Adrenal gland (tissue), 12 donors: ENCODE measurements around the gene NELFA. TPM values are rescaled to one million over a fixed set of nuclear protein-coding genes. Genes with fewer than 3 reads are reported as not detected.

Experiments used
- DNase-seq, 7 donors: peaks; one replicate each; pipeline ENCODE4 v3.0.0-alpha.2; 2019 to 2020
- H3K27ac ChIP-seq, 5 donors: fragments of 200-600 bp; sonication (generic) in 4 of 5; 1 replicate in 3 of 5; 2 replicates in 2 of 5; pipeline versions ENCODE4 v1.5.1 to v1.8.0; 2016 to 2020; ENCODE audit warnings: mild to moderate bottlenecking in 1 of 5
- H3K27me3 ChIP-seq: fragments of 200-600 bp; 2 replicates; pipeline ENCODE4 v1.8.0; 2021
- H3K36me3 ChIP-seq, 2 donors: fragments of 200-600 bp; replicated peaks in 1 of 2; 1 replicate in 1 of 2; 2 replicates in 1 of 2; pipeline versions ENCODE4 v1.5.1 to v1.8.0; 2018 to 2022
- H3K4me1 ChIP-seq, 2 donors: fragments of 200-600 bp; replicated peaks in 1 of 2; 1 replicate in 1 of 2; 2 replicates in 1 of 2; pipeline versions ENCODE4 v1.5.1 to v1.8.0; 2018 to 2021
- H3K4me3 ChIP-seq, 4 donors: fragments of 200-600 bp; sonication (generic) in 3 of 4; one replicate each; pipeline ENCODE4 v1.5.1; 2016 to 2018
- H3K9me3 ChIP-seq, 3 donors: fragments of 200-600 bp; sonication (generic) in 1 of 3; replicated peaks in 1 of 3; 1 replicate in 2 of 3; 2 replicates in 1 of 3; pipeline versions ENCODE4 v1.5.1 to v1.8.0; 2016 to 2021
- POLR2A ChIP-seq, 2 donors: fragments of 450-650 bp; IDR thresholded peaks; one replicate each; pipeline ENCODE4 v1.6.1; 2017; ENCODE audit warnings: antibody characterized with exemption in 2 of 2, mild to moderate bottlenecking in 2 of 2, moderate library complexity in 1 of 2
- WGBS, 4 donors: extraction: QIAGEN DNeasy Blood & Tissue Kit in 2 of 4; methylation state at CpG; one replicate each; pipeline versions ENCODE4 v1.1.5 to v1.1.7; 2013 to 2017; 5-methylcytosine and 5-hydroxymethylcytosine counted together
- intact Hi-C, 2 donors: fragments of 100-400 bp; cut with DNase I; formaldehyde crosslinking; loops; one replicate each; pipeline versions ENCODE4 v1.14.1 to v1.15.0; 2022 to 2023
- polyA plus RNA-seq, 3 donors: library from polyadenylated mRNA; stranded (reverse); fragments of 200-250 nt in 2 of 3; fragments of 350-450 nt in 1 of 3; fragmentation: Illumina TruSeq in 1 of 3; extraction: RNeasy Lipid Tissue Mini Kit (QIAGEN cat#74804) in 1 of 3; gene quantifications; one replicate each; pipeline ENCODE4 v1.2.3, GENCODE V29; 2013 to 2014
- total RNA-seq, 9 donors: library from RNA; depleted of rRNA in 4 of 9; stranded (reverse); fragments of >200 nt in 4 of 9; fragments of 120-200 nt in 1 of 9; fragmentation: NEBNext Ultra II Directional in 1 of 9; extraction: Animal tissue kit (Norgen Biotek cat#: 25700) in 1 of 9; gene quantifications; one replicate each; pipeline versions ENCODE4 v1.1.0 to v1.2.4, GENCODE V29; 2013 to 2023
- TF ChIP-seq, protein P1 (sequence below), 6 experiments: fragments of 450-650 bp in 4 of 6; fragments of 200-600 bp in 2 of 6; sonication (generic) in 1 of 6; IDR thresholded peaks; 1 replicate in 5 of 6; 2 replicates in 1 of 6; pipeline versions ENCODE4 v1.5.1 to v1.8.0; 2016 to 2021; ENCODE audit warnings: antibody characterized with exemption in 6 of 6, mild to moderate bottlenecking in 2 of 6, moderate library complexity in 1 of 6
- donor health status: healthy with polysubstance abuse.
- donor health status: Bipolar disorder and iron deficiency.
- donor health status: DM: yes; HTN: yes; CAD: no.
- donor health status: DM: no; HTN: no; CAD: no.
- donor health status: DM: no; HTN: no; CAD: no.
- donor health status: DM: yes; HTN: yes; CAD: no.

Gene NELFA
- total and polyA plus RNA-seq, 12 donors, result 8.5 to 55.2 (median 25.6) TPM

GRCh38 chr4:1964443-1964842, 44.3 kb downstream of the NELFA start:
- Histone ChIP-seq H3K9me3 (no peaks in the 10 kb centered on the region), H3K36me3 (peaks cover 0 to 19% of the 10 kb centered on the region in 2 donors), H3K27ac (no peak overlapping the region), H3K27me3 (no peaks in the 10 kb centered on the region), H3K4me1 (no peaks in the 10 kb centered on the region), H3K4me3 (no peak overlapping the region)
- intact Hi-C loops, result no loop called here
- no peak for TF ChIP-seq POLR2A (IDR thresholded peaks at IDR 0.05)
- TF ChIP-seq, protein P1, sequence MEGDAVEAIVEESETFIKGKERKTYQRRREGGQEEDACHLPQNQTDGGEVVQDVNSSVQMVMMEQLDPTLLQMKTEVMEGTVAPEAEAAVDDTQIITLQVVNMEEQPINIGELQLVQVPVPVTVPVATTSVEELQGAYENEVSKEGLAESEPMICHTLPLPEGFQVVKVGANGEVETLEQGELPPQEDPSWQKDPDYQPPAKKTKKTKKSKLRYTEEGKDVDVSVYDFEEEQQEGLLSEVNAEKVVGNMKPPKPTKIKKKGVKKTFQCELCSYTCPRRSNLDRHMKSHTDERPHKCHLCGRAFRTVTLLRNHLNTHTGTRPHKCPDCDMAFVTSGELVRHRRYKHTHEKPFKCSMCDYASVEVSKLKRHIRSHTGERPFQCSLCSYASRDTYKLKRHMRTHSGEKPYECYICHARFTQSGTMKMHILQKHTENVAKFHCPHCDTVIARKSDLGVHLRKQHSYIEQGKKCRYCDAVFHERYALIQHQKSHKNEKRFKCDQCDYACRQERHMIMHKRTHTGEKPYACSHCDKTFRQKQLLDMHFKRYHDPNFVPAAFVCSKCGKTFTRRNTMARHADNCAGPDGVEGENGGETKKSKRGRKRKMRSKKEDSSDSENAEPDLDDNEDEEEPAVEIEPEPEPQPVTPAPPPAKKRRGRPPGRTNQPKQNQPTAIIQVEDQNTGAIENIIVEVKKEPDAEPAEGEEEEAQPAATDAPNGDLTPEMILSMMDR (IDR thresholded peaks at IDR 0.05), result no peak
- WGBS, 4 donors, result 78 to 84% (median 83%) methylated on average over 6 of the region's 6 CpGs
- no peak for DNase-seq

DNA sequence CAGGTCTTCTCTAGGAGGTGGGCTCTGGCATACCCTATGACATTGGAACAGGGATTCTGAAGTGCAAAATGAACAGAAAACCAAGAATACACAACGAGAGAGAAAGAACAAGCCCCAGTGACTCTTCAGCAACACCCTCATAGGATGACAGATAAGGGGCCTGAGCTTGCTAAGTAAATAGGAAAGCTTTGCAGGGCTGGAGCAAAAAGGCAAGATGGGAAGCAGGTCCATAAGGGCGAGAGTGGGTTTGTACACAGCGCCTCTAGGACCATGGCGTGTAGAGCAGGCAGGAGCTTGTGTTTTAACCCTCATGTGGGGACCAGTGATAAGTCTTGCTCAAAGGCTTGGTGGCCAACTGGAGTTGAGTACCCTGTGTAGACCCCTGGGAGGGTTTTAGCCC, 45.8 kb downstream of the NELFA start:
- TF ChIP-seq POLR2A (IDR thresholded peaks at IDR 0.05), result no peak
- TF ChIP-seq, protein P1 (IDR thresholded peaks at IDR 0.05), result no peak
- H3K36me3 ChIP-seq, result peaks cover 0 to 26% of the 10 kb centered on the region in 2 donors
- H3K27ac ChIP-seq, result no peak overlapping the region
- H3K4me3 ChIP-seq, result no peak overlapping the region
- intact Hi-C loops, result no loop called here
- H3K4me1 ChIP-seq, result no peaks in the 10 kb centered on the region
- H3K9me3 ChIP-seq, result no peaks in the 10 kb centered on the region
- WGBS, 4 donors, result 94 to 99% (median 97%) methylated on average over 4 of the region's 4 CpGs
- H3K27me3 ChIP-seq, result no peaks in the 10 kb centered on the region
- no peak for DNase-seq

GRCh38 chr4:1961563-1961962, 47.2 kb downstream of the NELFA start:
- WGBS, 4 donors, result 90 to 97% (median 94%) methylated on average over 4 of the region's 4 CpGs
- intact Hi-C loops, result no loop called here
- H3K36me3 ChIP-seq, result peaks cover 0 to 29% of the 10 kb centered on the region in 2 donors

GRCh38 chr4:1961038-1961437, 47.7 kb downstream of the NELFA start:
- 96 to 98% (median 96%) methylated on average over 15 of the region's 15 CpGs for WGBS, 4 donors
- Histone ChIP-seq H3K4me3 (no peak overlapping the region), H3K4me1 (no peaks in the 10 kb centered on the region), H3K36me3 (peaks cover 0 to 29% of the 10 kb centered on the region in 2 donors), H3K27me3 (no peaks in the 10 kb centered on the region), H3K9me3 (no peaks in the 10 kb centered on the region), H3K27ac (no peak overlapping the region)
- intact Hi-C loops, result no loop called here
- no peak for DNase-seq
- no peak for TF ChIP-seq POLR2A (IDR thresholded peaks at IDR 0.05)
- TF ChIP-seq, protein P1 (IDR thresholded peaks at IDR 0.05), result no peak

More at GRCh38 chr4:1961563-1961962, 47.2 kb downstream of the NELFA start:
- H3K4me3 ChIP-seq, result no peak overlapping the region
- no peak overlapping the region for H3K27ac ChIP-seq
- DNase-seq, result no peak
- no peak for TF ChIP-seq POLR2A (IDR thresholded peaks at IDR 0.05)
- TF ChIP-seq, protein P1 (IDR thresholded peaks at IDR 0.05), result no peak
- H3K9me3 ChIP-seq, result no peaks in the 10 kb centered on the region
- H3K4me1 ChIP-seq, result no peaks in the 10 kb centered on the region
- H3K27me3 ChIP-seq, result no peaks in the 10 kb centered on the region
